ENCODE data around the gene SEMA5A. TPM values are rescaled to one million over a fixed set of nuclear protein-coding genes. Genes with fewer than 3 reads are reported as not detected.

The SEMA5A gene
- total and polyA plus RNA-seq, 2 donors (not counting 1 experiment from before 2014, with no cell fraction given): not detected

DNA sequence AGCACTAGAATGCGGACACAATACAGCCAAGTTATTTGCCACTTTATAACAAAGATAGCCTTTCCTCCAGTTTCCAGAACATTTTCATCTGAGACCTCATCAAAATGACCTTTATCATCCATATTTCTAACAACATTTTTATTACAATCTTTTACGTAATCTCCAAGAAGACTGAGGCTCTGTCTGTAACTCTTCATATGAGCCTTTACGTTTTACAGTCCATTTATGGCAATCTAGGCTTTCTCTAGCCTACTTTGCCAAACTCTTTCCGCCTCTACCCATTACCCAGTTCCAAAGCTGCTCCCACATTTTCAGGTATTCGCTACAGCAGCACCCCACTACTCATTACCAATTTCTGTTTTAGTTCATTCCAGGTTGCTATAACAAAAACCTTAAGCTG is 8.2 kb upstream of the SEMA5A start:
- Histone ChIP-seq H3K27ac (ENCODE audit: low read length in 2 of 2) (no peak overlapping the region), H3K79me2 (ENCODE audit: control insufficient read depth, insufficient read depth, low read length) (no peaks in the 10 kb centered on the region), H2AFZ (ENCODE audit: insufficient read depth, low read depth, low read length, poor library complexity, severe bottlenecking) (no peak overlapping the region), H4K20me1 (ENCODE audit: control insufficient read depth, insufficient read depth, low read length, poor library complexity, severe bottlenecking) (no peaks in the 10 kb centered on the region), H3K9ac (ENCODE audit: low read length) (no peak overlapping the region), H3K36me3 (replicated peaks in 1 of 2; ENCODE audit: control extremely low read depth in 1 of 2, control insufficient read depth in 1 of 2, extremely low read depth in 1 of 2, insufficient read depth in 2 of 2, low read length in 1 of 2) (no peaks in the 10 kb centered on the region), H3K4me1 (ENCODE audit: control insufficient read depth in 2 of 2, insufficient read depth in 2 of 2, low read length in 2 of 2) (no peaks in the 10 kb centered on the region), H3K4me3 (ENCODE audit: control extremely low read depth in 1 of 5, extremely low read depth in 1 of 5, insufficient read depth in 1 of 5, low read depth in 2 of 5, low read length in 4 of 5) (no peak overlapping the region), H3K27me3 (replicated peaks in 1 of 4; ENCODE audit: control extremely low read depth in 1 of 4, control insufficient read depth in 3 of 4, insufficient read depth in 4 of 4, low read length in 3 of 4) (no peaks in the 10 kb centered on the region), H3K9me3 (ENCODE audit: control extremely low read depth in 1 of 3, control insufficient read depth in 2 of 3, insufficient read depth in 1 of 3, low read length in 2 of 3) (peaks cover 0 to 3% (median 0%) of the 10 kb centered on the region in 3 donors), H3K4me2 (replicated peaks; ENCODE audit: low read depth, low read length, poor library complexity, severe bottlenecking) (no peak overlapping the region)
- ChIA-PET POLR2A (no interaction called here), CTCF (no interaction called here)
- H3K4me3 Mint-ChIP-seq: no peak overlapping the region
- DNase-seq: no peak
- H3K9me3 Mint-ChIP-seq (ENCODE audit: insufficient read depth): no peaks in the 10 kb centered on the region
- no peak overlapping the region for H3K27ac Mint-ChIP-seq
- no peaks in the 10 kb centered on the region for H3K4me1 Mint-ChIP-seq
- intact Hi-C loops (cut with micrococcal nuclease): no loop called here
- no peak for ATAC-seq (ENCODE audit: low read depth)
- TF ChIP-seq, protein P1, sequence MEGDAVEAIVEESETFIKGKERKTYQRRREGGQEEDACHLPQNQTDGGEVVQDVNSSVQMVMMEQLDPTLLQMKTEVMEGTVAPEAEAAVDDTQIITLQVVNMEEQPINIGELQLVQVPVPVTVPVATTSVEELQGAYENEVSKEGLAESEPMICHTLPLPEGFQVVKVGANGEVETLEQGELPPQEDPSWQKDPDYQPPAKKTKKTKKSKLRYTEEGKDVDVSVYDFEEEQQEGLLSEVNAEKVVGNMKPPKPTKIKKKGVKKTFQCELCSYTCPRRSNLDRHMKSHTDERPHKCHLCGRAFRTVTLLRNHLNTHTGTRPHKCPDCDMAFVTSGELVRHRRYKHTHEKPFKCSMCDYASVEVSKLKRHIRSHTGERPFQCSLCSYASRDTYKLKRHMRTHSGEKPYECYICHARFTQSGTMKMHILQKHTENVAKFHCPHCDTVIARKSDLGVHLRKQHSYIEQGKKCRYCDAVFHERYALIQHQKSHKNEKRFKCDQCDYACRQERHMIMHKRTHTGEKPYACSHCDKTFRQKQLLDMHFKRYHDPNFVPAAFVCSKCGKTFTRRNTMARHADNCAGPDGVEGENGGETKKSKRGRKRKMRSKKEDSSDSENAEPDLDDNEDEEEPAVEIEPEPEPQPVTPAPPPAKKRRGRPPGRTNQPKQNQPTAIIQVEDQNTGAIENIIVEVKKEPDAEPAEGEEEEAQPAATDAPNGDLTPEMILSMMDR (IDR thresholded peaks at IDR 0.05): no peak
- TF ChIP-seq EZH2 (IDR thresholded peaks at IDR 0.05; ENCODE audit: borderline replicate concordance, insufficient read depth, low read depth, low read length, poor library complexity, severe bottlenecking): no peak
- peaks cover 4% of the 10 kb centered on the region for H3K27me3 Mint-ChIP-seq
- 76% methylated on average over 4 of the region's 5 CpGs for WGBS (ENCODE audit: insufficient coverage)

DNA sequence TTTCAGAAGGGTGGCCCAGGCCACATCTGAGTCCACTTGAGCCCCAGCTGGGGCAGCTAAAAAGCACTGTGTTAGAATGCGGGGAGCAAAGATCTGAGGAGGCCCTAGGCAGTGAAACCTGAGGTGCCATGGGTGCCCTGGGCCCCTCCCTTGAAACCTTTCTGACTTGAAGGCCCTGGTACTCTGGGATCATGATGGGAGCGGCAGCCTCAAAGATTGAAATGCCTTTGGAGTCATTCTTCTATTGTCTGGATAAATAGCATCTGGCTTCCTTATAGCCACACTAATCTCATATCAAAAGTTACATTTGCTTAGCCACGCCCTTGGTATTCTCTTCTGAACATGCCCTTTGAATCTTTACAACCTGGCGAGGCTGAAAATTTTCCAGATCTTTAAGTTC is 7.7 kb upstream of the SEMA5A start:
- DNase-seq: no peak
- Mint-ChIP-seq H3K4me1 (no peaks in the 10 kb centered on the region), H3K9me3 (ENCODE audit: insufficient read depth) (no peaks in the 10 kb centered on the region), H3K4me3 (no peak overlapping the region), H3K27ac (no peak overlapping the region), H3K27me3 (peaks cover 4% of the 10 kb centered on the region)
- no peak for ATAC-seq (ENCODE audit: low read depth)
- ChIA-PET CTCF (no interaction called here), POLR2A (no interaction called here)
- Histone ChIP-seq H3K36me3 (replicated peaks in 1 of 2; ENCODE audit: control extremely low read depth in 1 of 2, control insufficient read depth in 1 of 2, extremely low read depth in 1 of 2, insufficient read depth in 2 of 2, low read length in 1 of 2) (no peaks in the 10 kb centered on the region), H3K9me3 (ENCODE audit: control extremely low read depth in 1 of 3, control insufficient read depth in 2 of 3, insufficient read depth in 1 of 3, low read length in 2 of 3) (peaks cover 0 to 3% (median 0%) of the 10 kb centered on the region in 3 donors), H2AFZ (ENCODE audit: insufficient read depth, low read depth, low read length, poor library complexity, severe bottlenecking) (no peak overlapping the region), H3K27ac (ENCODE audit: low read length in 2 of 2) (no peak overlapping the region), H3K79me2 (ENCODE audit: control insufficient read depth, insufficient read depth, low read length) (no peaks in the 10 kb centered on the region), H3K4me3 (ENCODE audit: control extremely low read depth in 1 of 5, extremely low read depth in 1 of 5, insufficient read depth in 1 of 5, low read depth in 2 of 5, low read length in 4 of 5) (no peak overlapping the region), H3K4me2 (replicated peaks; ENCODE audit: low read depth, low read length, poor library complexity, severe bottlenecking) (no peak overlapping the region), H3K27me3 (replicated peaks in 1 of 4; ENCODE audit: control extremely low read depth in 1 of 4, control insufficient read depth in 3 of 4, insufficient read depth in 4 of 4, low read length in 3 of 4) (no peaks in the 10 kb centered on the region), H3K9ac (ENCODE audit: low read length) (no peak overlapping the region), H3K4me1 (ENCODE audit: control insufficient read depth in 2 of 2, insufficient read depth in 2 of 2, low read length in 2 of 2) (no peaks in the 10 kb centered on the region), H4K20me1 (ENCODE audit: control insufficient read depth, insufficient read depth, low read length, poor library complexity, severe bottlenecking) (no peaks in the 10 kb centered on the region)
- intact Hi-C loops (cut with micrococcal nuclease): no loop called here
- WGBS (ENCODE audit: insufficient coverage): 84% methylated on average over 3 of the region's 4 CpGs
- TF ChIP-seq, protein P1 (IDR thresholded peaks at IDR 0.05): no peak
- TF ChIP-seq EZH2 (IDR thresholded peaks at IDR 0.05; ENCODE audit: borderline replicate concordance, insufficient read depth, low read depth, low read length, poor library complexity, severe bottlenecking): no peak

All from B cell (primary cell).